HG03064 (cell line): ENCODE measurements around the gene PADI6.

Experiments used
- ATAC-seq: cut with Tn5 transposase; IDR thresholded peaks from one replicate; pipeline ENCODE4 v1.9.1; 2021; ENCODE audit warnings: low read depth; ENCODE audit not compliant: unreplicated experiment

Gene PADI6

DNA sequence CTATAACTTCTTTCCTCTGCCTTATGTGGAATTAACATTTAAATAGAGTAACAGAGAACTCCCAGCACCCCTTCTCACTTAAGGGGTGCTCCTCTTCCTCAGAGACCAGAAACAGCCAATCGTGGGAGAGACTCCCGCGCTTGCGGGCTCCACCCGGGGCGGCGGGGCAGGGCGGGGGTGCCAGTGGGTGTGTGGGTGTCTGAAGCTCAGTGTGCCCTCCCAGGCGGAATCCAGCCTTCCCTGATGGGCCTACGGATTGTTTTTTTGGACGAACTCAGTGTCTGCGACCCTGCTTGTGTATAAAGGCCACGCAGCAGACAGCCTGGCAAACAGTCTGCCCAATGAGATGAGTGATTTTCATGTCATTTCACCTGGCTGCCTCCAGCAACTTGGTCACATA lies 61.3 kb downstream of the PADI6 start:
- no peak for ATAC-seq

- ATAC-seq = no peak
These were observed 62.0 kb downstream of the PADI6 start for GRCh38 chr1:17434016-17434415.

DNA sequence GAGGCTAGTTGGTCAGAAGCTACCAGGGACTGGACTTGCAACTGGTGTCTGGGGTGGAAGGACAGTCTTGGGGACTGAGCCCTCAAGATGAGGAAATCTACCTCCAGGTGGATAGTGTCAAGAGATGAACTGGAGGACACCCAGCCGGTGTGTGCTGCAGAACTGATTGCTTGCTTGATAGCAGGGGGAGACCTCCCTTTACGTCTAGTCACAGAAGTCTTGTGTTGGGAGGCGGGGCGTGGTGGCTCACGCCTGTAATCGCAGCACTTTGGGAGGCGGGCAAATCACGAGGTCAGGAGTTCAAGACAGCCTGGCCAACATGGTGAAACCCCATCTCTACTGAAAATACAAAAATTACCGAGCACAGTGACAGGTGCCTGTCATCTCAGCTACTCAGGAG lies 62.6 kb downstream of the PADI6 start:
- no peak for ATAC-seq

GRCh38 chr1:17436380-17437174 lies 64.6 kb downstream of the PADI6 start:
- ATAC-seq = no peak

- ATAC-seq = no peak
These were observed 65.2 kb downstream of the PADI6 start for GRCh38 chr1:17437260-17437579.

- ATAC-seq = no peak
These were observed 65.8 kb downstream of the PADI6 start for GRCh38 chr1:17437580-17438317.

DNA sequence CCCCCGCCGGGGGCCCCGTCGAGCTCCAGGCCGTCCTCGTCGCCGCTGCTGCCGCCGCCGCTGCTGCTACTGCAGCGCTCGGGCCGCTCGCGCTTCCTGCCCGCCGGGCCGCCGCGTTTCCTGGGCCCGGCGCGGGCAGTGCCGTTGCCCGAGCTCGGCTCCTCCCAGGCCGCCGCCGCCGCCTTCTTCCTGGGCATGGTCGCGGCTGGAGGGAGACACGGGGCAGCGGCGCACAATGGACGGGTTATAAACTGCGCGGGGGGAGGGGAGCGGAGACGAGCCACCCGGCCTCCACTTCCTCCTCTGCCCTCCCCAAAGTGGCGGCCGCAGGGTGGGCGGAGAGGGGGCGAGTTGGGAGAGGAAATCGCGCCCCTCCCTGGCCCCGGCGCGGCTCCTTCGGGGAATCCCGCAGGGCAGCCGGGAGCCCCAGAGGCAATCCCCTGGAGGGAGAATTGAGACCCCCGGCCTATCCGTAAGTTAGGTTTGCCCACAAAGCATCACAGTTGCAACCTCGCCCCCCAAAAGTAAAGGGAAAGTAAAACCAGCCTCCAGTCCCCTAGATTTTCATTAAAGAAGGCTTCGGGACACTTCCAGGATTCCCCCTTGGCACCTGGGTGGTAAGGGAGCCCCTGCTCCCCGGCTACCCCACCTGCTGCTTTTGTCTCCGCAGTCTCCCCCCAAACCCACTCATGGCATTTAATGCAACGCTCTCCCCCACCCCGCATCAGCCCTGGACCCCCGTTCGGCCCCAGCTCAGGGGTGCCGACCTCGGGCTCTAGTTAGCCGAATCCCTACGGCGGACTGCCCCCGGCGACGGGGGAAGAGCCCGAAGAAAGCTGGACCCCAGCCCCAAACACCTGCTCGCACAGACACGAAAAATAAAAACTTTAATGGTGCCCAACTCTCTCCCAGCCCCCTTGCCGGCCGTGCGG lies 66.6 kb downstream of the PADI6 start:
- no peak for ATAC-seq

DNA sequence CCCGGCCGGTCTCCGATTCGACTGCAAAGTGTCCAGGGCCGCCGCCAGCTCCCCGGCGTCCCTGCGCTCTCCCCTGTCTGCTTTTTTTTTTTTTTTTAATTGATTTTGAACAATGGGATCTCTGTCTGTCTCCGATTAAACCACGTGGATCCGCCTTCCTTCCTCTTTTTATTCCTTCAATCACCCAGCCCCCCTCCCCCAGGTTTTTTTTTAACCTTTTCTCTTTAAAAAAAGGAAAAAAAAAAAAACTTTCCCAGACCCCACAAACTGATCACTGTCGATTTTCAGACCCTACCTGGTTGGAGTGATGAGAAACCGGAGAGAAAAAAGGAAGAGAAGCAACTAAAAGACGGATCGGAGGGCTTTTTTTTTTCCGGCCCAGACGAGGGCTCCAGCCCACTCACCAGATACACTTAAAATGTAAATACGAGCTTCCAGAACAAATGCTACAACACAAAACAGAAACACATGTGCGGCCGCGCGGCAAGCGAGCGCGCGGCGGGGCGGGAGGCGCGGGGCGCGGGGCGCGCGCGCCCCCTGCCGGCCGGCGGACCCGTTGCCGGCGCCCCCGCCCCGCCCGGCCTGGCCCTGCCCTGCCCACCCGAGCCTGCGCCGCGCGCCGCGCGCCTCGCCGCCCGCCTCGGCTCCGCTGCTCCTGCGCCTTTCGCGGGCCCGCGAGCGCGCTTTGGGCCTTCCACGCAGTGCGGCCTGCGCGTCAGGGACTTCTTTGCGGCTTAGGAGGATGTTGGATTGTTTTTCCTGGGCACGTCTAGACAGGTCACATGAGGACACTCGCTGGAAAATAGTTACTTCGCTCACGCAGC lies 67.5 kb downstream of the PADI6 start, which contains the start of gene RCC2:
TSS of gene RCC2 (minus strand) at position 428 of the 824 bp plus-strand sequence. CDS start 1,163 bp downstream, outside the sequence.
- peak; percentile 42 for ATAC-seq

DNA sequence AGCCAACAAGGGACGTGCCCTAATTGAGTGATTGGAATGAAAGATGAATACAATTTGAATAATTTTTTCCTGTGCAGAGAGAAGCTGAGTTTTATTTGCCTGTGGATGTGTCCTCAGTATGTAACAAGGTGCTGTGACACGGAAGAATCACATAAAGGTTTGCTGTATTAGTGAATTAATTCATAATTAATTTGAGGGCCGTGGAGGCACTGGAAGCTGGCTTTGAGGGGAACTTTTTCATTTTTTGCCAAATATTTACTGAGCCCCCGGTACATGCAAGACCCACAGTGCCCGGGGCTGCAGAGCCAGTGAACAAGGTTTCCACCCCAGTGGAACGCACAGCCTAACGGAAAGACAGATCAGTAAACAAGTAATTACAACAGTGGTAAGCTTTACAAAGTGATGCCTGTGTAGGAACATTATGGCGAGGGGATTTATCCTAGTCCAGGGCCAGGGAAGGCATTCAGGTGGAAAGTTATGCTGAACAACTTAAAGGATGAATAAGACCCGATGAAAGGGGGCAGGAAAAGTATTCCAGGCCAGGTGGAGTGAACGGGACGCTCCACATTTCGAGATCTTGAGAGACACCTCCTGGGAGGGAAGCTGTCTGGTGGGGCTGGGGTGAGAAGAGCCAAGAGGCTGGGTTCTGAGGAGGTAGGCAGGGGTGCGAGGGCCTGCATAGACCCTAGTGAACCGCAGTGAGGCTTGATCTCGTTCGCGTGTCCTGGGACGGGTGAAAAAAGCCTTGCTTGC lies 68.3 kb downstream of the PADI6 start:
- no peak for ATAC-seq

DNA sequence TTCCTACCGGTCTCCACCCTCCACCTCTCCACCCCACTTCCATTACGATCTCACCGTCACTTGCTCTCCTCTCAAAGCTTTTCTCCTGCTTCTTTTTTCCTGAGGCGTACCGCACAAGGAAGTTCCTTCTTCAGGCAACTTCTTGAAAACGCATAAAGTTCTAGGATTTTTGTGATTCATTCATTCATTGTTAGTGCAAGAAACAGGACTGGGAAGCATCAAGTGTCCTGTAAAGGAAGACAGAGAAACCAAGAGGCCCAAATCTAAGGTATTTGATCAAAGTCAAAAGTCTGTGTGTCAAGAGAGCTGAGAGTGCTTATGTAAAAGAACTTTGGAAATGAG lies 68.8 kb downstream of the PADI6 start:
- no peak for ATAC-seq

DNA sequence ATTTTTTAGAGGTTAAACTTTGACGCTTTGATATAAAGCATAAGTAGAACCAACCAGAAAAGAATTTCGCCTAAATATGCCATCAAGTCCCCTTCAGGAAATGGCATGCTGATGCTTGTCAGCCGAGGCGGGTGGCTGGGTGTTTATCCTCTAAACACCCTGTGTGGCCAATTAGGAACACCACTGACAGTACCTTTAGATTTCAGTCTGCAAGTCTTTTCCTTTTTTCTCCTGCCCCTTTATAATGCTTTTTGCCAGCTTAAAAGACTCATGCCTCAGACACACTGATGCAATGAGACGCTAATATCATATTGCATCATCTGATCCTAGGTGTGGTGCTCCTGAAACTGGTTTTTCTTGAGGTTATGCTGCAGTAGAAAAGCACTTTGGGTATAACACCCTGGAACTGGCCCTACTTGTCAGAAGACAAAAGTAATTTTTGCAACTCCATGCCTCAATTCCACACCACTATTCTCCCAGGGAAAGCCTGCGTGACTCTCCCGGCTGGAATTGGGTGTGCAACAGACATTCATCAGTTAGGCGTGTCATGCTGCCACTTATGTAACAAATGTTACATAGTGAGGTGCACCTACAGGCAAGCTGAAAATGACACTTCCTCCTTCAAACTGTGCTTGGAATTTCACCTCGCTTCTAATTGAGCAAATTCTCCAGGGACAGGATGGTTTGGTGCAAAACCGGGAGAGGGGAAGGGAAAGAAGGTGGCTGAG lies 69.4 kb downstream of the PADI6 start:
- ATAC-seq = no peak

GRCh38 chr1:17441993-17442357 lies 70.0 kb downstream of the PADI6 start:
- ATAC-seq = no peak

GRCh38 chr1:17442841-17443240 lies 70.8 kb downstream of the PADI6 start:
- no peak for ATAC-seq

- no peak for ATAC-seq
These were observed 75.6 kb downstream of the PADI6 start for GRCh38 chr1:17447501-17447992.
